Mesothelial cell of epicardium (in vitro differentiated cells): ENCODE data around the gene HNRNPAB. TPM values are rescaled to one million over a fixed set of nuclear protein-coding genes. Genes with fewer than 3 reads are reported as not detected.
"Not testable (repeated sequence)": the region's sequence is repeated elsewhere in the genome, so short reads cannot be mapped to it uniquely, and the experiment has no call there.

Experiments
- DNase-seq, 2 experiments: peaks; one replicate each; pipeline ENCODE4 v3.0.0; 2021; ENCODE audit warnings: low spot score in 2 of 2; ENCODE audit not compliant: unreplicated experiment in 2 of 2
- H3K27ac Mint-ChIP-seq: 2 replicates; pipeline ENCODE4 v1.8.0; 2021; ENCODE audit warnings: mixed read lengths
- H3K27me3 Mint-ChIP-seq: 2 replicates; pipeline ENCODE4 v1.8.0; 2021; ENCODE audit warnings: low read depth, mixed read lengths
- H3K36me3 Mint-ChIP-seq: 2 replicates; pipeline ENCODE4 v1.8.0; 2021; ENCODE audit warnings: mixed read lengths
- H3K4me1 Mint-ChIP-seq: 2 replicates; pipeline ENCODE4 v1.8.0; 2021; ENCODE audit warnings: mixed read lengths
- H3K4me3 Mint-ChIP-seq: 2 replicates; pipeline ENCODE4 v1.8.0; 2021; ENCODE audit warnings: mild to moderate bottlenecking, moderate library complexity, mixed read lengths
- H3K9me3 Mint-ChIP-seq: 2 replicates; pipeline ENCODE4 v1.8.0; 2021; ENCODE audit warnings: mixed read lengths
- total RNA-seq: library from RNA; stranded (reverse); gene quantifications from 3 replicates; pipeline ENCODE4 v1.2.1, GENCODE V29; 2021
- TF ChIP-seq, protein P1 (sequence below): fragments of 200-600 bp; sonication (generic); IDR thresholded peaks from one replicate; pipeline ENCODE4 v1.5.0; 2021; ENCODE audit warnings: antibody characterized with exemption; ENCODE audit not compliant: unreplicated experiment

The HNRNPAB gene
- total RNA-seq, 1 donor from 2014 or later: 204 TPM

DNA sequence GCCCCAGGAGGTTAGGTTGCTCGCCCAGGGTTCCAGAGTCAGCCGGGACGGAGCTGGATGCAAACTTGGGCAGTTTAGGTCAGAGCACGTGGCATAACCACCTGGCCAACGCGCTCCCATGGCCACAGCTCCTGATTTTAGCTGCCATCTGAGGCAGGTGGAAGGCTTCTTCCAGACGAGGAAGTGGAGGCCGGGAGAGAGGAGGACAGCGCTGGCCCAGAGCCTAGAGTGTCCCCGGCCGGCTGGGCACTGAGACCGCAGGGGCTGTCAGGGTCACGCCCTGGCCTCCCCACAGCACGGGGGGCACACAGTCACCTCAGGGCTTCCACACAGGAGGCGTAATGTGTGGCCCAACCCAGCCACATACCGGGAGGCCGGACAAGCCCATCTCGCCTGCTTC is 44.4 kb downstream of the HNRNPAB start:
- TF ChIP-seq, protein P1, sequence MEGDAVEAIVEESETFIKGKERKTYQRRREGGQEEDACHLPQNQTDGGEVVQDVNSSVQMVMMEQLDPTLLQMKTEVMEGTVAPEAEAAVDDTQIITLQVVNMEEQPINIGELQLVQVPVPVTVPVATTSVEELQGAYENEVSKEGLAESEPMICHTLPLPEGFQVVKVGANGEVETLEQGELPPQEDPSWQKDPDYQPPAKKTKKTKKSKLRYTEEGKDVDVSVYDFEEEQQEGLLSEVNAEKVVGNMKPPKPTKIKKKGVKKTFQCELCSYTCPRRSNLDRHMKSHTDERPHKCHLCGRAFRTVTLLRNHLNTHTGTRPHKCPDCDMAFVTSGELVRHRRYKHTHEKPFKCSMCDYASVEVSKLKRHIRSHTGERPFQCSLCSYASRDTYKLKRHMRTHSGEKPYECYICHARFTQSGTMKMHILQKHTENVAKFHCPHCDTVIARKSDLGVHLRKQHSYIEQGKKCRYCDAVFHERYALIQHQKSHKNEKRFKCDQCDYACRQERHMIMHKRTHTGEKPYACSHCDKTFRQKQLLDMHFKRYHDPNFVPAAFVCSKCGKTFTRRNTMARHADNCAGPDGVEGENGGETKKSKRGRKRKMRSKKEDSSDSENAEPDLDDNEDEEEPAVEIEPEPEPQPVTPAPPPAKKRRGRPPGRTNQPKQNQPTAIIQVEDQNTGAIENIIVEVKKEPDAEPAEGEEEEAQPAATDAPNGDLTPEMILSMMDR: no peak
- Mint-ChIP-seq H3K4me1 (no peaks in the 10 kb centered on the region), H3K4me3 (no peak overlapping the region), H3K27me3 (peaks cover 3% of the 10 kb centered on the region), H3K36me3 (no peaks in the 10 kb centered on the region), H3K27ac (no peak overlapping the region), H3K9me3 (no peaks in the 10 kb centered on the region)
- DNase-seq: no peak

DNA sequence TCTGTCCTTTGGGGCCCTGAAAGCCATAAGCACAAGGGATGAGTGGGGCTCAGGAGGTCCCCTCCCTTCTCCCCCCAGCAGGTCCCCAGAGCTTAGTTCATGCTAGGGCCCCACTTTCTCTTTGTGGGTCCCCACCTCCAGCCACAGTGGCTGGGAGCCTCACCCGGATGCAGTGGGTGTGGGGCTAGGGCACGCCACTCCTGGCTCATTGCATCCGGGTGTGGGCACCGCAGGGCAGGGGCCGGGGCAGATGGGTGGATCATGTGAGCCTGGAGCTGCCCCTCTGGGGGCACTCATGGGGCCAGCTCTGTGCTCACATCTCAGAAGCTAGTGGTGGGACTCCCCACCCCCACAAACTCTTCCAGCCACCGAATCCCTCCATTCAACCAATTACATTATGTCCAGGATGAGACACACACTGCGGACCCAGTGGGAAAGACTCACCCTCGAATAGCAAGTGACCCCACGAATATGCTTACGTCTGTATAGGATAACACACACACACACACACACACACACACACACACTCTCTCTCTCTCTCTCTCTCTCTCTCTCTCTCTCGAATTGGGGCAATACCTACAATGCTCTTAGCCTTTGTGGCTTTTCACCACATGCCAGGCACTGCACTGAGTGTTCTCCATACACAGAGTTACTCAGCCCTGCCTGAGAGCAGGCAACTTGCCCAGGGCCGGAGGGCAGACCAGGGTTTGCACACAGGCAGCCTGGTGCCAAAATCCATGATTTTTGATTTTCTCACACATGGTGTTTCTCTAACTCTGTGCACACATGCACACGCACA is 45.1 kb downstream of the HNRNPAB start:
- H3K4me3 Mint-ChIP-seq: no peak overlapping the region
- no peaks in the 10 kb centered on the region for H3K4me1 Mint-ChIP-seq
- peaks cover 3% of the 10 kb centered on the region for H3K27me3 Mint-ChIP-seq
- no peaks in the 10 kb centered on the region for H3K9me3 Mint-ChIP-seq
- no peak overlapping the region for H3K27ac Mint-ChIP-seq
- DNase-seq: no peak
- TF ChIP-seq, protein P1: no peak
- no peaks in the 10 kb centered on the region for H3K36me3 Mint-ChIP-seq

- no peaks in the 10 kb centered on the region for H3K36me3 Mint-ChIP-seq
- TF ChIP-seq, protein P1: no peak
- no peak overlapping the region for H3K27ac Mint-ChIP-seq
- no peaks in the 10 kb centered on the region for H3K9me3 Mint-ChIP-seq
- H3K4me1 Mint-ChIP-seq: no peaks in the 10 kb centered on the region
- H3K4me3 Mint-ChIP-seq: no peak overlapping the region
- DNase-seq: no peak
- peaks cover 3% of the 10 kb centered on the region for H3K27me3 Mint-ChIP-seq
Measured at GRCh38 chr5:178250263-178250662, 45.9 kb downstream of the HNRNPAB start.

- Mint-ChIP-seq H3K36me3 (no peaks in the 10 kb centered on the region), H3K4me1 (no peaks in the 10 kb centered on the region), H3K9me3 (no peaks in the 10 kb centered on the region), H3K27ac (no peak overlapping the region), H3K27me3 (peaks cover 3% of the 10 kb centered on the region), H3K4me3 (no peak overlapping the region)
- TF ChIP-seq, protein P1: no peak
- DNase-seq: no peak
Measured at GRCh38 chr5:178252258-178252657, 47.9 kb downstream of the HNRNPAB start.

DNA sequence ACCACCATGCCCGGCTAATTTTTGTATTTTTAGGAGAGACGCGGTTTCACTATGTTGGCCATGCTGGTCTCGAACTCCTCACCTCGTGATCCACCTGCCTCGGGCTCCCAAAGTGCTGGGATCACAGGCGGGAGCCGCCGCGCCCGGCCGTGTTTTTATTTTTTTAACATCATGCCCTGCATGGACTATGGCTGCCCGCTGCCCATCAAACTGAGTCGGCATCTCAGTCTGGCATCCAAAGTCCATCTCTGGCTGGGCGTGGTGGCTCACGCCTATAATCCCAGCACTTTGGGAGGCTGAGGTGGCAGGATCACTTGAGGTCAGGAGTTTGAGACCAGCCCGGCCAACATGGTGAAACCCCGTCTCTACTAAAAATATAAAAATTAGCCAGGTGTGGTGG is 49.3 kb downstream of the HNRNPAB start:
- H3K27ac Mint-ChIP-seq, H3K36me3 Mint-ChIP-seq, H3K4me1 Mint-ChIP-seq, DNase-seq, H3K4me3 Mint-ChIP-seq, H3K27me3 Mint-ChIP-seq, H3K9me3 Mint-ChIP-seq: not testable (repeated sequence)

DNA sequence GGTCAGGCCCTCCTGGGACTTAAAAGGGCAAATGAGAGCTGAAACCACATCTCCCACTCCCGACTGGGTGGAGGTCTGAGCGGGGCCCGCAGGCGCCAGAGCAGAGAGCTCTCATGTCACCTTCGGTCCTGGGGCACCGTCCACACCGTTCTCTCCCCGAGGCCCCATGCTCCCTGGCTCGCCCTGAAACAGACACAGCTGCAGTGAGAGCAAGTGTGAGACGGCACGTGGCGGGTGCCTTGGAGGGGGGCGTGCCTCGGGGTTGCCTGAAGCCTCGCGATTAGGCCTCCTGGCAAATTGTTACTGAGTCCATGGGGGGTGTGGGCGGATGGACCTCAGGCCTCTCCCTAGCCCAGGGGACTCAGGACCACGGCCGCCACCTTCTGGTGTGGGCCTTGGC is 52.4 kb downstream of the HNRNPAB start:
- H3K4me1 Mint-ChIP-seq: no peaks in the 10 kb centered on the region
- no peaks in the 10 kb centered on the region for H3K27me3 Mint-ChIP-seq
- H3K9me3 Mint-ChIP-seq: no peaks in the 10 kb centered on the region
- H3K36me3 Mint-ChIP-seq: no peaks in the 10 kb centered on the region
- H3K27ac Mint-ChIP-seq: no peak overlapping the region
- no peak overlapping the region for H3K4me3 Mint-ChIP-seq
- no peak for DNase-seq
- TF ChIP-seq, protein P1: no peak
